Measurements from ENCODE around the gene EVC. TPM values are rescaled to one million over a fixed set of nuclear protein-coding genes. Genes with fewer than 3 reads are reported as not detected.
A peak's percentile ranks its signal among the peaks of the same experiment; 100 is the strongest.
"Not testable (repeated sequence)": the region's sequence is repeated elsewhere in the genome, so short reads cannot be mapped to it uniquely, and the experiment has no call there.

EVC gene
- total RNA-seq, 1 donor from 2014 or later, result 126 TPM

DNA sequence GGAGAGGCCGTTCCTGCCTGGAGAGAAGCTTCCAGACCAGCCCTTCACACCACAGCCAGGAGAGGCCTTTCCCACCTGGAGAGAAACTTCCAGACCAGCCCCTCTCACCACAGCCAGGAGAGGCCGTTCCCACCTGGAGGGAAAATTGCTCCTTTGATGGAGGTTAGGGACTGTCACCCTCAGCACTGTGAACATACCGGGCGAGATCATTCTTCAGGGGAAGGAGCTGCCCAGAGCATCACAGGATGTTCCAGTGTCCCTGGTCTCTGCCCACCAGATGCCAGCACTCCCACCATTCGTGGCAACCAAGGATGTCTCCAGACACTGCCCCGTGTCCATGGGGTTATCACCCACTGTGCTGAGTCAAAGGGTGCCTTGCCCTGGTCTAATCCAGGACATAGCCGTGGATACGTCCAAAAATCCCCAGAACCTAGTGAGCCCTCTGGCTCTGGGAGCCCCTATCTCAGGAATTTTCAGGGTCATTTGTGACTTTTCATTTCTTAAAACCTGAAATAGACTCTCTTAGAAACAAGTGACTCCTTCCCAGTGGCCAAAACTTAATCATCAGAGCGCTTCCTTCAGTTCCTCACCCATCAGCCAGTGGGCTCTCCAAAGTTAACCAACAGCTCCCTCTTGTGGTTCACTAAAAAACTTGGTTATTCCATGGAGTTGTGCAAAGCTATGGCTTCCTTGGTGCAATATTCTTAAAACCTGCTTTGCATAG is 101.7 kb downstream of the EVC start:
- DNase-seq (ENCODE audit: low read depth), result peak; percentile 68

DNA sequence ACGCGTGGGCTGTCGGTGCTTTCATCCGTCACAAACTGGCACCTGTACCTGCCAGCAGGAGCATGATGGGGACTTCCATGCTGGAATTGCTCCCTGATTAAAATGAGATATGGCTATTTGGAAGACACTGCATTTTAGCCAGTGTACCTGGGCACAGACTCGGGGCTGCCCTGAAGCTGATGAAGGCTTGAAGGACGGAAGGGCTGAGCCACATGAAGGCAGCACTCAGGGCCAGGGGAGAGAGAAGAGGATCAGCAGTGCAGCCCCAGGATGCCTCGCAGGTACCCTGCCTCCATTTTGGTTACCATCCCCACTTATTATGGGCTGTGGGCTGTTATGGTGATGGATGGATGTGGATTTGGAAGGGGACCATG is 102.9 kb downstream of the EVC start:
- DNase-seq (ENCODE audit: low read depth), result no peak

DNA sequence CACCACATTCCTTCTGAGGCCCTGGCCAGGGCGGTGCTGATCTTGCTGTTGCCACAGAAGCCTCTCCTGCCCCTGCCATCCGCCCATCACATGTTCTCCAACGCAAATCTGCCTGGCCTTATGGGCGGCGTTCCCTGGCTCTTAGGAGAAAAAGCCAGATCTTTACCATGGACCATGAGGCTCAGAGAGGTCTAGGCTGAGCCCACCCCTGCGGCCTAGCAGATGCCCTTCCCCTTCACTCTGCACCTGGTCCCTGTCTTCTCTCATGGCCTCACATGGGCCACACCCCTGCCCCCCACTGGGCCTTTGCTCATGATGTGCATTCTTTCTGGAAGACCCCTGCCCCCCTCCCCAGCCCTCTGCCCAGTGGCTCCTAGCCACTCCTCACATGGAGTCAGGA is 103.4 kb downstream of the EVC start:
- DNase-seq (ENCODE audit: low read depth), result no peak

DNA sequence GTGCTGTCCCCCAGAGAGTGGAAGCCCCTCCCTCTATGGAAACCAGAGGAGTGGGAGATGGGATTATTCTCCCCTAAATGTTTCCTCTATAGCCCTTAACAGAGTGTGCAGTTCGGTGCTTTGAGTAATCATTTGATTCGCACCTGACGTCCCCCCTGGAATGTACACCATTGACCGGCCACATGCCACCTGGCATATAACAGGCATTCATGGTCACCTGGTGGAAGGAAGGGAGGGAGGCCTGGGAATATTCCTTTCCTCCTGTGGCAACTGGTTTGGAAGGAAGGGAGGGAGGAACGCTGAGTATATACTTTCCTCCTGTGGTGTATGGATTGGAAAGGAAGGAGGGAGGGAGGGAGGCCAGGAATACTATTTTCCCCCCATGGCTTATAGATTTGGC is 104.6 kb downstream of the EVC start:
- DNase-seq (ENCODE audit: low read depth), result no peak

DNA sequence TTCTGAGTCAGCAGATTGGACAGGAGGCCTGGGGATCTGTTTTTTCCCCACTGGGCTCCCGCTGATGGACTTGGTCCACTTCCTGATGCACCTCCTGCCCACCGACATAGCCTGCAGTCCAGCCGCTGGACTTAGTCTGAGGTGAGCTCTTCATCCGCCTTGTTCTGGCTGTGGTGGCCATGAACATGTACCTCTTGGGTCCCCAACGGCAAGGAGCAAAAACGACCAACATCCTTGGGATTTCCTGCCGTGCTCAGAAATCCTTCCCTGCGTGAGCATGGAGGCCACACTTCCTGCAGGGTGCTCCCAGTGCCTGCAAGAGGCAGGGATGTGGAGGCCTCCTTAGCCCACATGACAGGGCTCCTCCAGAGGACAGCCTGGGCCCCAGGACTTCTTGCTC is 105.1 kb downstream of the EVC start:
- DNase-seq (ENCODE audit: low read depth), result no peak

- no peak for DNase-seq (ENCODE audit: low read depth)
Observed at GRCh38 chr4:5816851-5817375, 105.9 kb downstream of the EVC start.

- no peak for DNase-seq (ENCODE audit: low read depth)
Observed at GRCh38 chr4:5821665-5822358, 110.8 kb downstream of the EVC start.

- no peak for DNase-seq (ENCODE audit: low read depth)
Observed at GRCh38 chr4:5822619-5823018, 111.6 kb downstream of the EVC start.

DNA sequence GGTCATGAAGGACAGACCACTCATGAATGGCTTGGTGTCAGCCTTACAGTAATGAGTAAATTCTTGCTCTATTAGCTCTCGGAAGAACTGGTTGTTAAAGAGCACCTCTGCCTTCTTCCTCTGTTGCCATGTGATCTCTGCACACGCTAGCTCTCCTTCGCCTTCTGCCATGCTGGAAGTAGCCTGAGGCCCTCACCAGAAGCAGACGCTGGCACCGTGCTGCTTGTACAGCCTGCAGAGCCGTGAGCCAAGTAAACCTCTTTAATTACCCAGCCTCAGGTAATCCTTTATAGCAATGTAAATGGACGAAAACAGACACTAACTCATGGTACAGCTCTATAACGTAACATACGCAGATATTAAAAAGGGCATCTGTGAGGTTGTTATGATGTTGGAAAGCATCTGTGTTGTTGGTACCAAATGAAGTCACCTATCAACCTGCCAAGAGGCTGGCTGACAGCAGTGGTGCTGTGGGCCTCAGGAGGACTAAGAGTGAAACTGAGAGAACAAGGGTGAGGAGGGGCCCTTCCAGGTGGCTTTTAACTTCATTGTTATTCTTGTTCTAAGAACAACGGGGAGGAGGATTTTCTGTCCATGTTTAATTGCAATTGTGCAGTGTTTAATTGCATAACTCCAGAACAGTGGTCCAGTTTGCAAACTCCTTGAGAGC is 112.7 kb downstream of the EVC start:
- no peak for DNase-seq (ENCODE audit: low read depth)

GRCh38 chr4:5824227-5824626 is 113.2 kb downstream of the EVC start:
- no peak for DNase-seq (ENCODE audit: low read depth)

- peak; percentile 34 for DNase-seq (ENCODE audit: low read depth)
Observed at GRCh38 chr4:5824635-5825034, 113.6 kb downstream of the EVC start.

GRCh38 chr4:5825321-5826041 is 114.5 kb downstream of the EVC start:
- DNase-seq (ENCODE audit: low read depth), result no peak

- no peak for DNase-seq (ENCODE audit: low read depth)
Observed at GRCh38 chr4:5826437-5827107, 115.6 kb downstream of the EVC start.

GRCh38 chr4:5827108-5828004 is 116.4 kb downstream of the EVC start:
- no peak for DNase-seq (ENCODE audit: low read depth)

GRCh38 chr4:5828005-5828391 is 117.0 kb downstream of the EVC start:
- no peak for DNase-seq (ENCODE audit: low read depth)

DNA sequence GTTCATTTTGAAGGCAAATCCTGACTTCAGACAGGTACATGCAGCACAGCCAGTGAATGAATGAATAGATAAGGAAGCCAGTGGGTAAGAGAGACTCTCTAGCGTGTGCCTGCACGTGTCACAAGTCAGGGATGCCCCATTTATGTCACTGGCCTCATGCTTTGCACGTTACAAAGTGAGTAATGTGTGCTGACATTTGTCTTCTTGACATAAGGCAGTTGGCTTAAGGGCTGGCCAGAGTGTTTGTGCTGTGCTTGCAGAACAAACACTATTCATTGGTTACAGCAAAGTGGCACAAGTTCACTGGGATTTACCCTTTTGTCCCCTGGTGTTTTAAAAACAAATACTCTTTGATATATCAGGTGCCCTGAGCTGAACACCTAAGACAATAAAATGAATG is 125.9 kb downstream of the EVC start:
- DNase-seq (ENCODE audit: low read depth), result no peak

- DNase-seq (ENCODE audit: low read depth), result not testable (repeated sequence)
Observed at GRCh38 chr4:5837483-5837882, 126.5 kb downstream of the EVC start.

DNA sequence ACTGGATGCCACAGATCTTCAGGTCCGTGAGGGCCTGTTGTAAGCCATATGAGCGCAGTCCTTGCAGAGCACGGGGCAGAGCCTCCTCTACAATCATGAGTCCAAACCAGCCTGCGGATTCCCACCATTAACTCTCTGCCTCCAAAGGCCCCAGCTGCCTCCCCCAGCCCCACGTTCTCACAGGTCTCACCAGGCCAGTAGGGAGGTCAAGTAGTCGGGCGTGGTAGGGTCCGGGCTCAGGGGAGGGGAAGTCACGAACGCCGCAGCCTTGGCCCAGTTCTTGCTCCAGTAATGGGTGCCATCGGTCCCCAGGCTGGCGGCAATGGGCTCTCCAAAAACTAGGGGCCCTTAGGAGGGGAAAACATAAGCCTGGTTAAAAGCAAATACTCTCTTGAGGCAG is 128.3 kb downstream of the EVC start:
- no peak for DNase-seq (ENCODE audit: low read depth)

DNA sequence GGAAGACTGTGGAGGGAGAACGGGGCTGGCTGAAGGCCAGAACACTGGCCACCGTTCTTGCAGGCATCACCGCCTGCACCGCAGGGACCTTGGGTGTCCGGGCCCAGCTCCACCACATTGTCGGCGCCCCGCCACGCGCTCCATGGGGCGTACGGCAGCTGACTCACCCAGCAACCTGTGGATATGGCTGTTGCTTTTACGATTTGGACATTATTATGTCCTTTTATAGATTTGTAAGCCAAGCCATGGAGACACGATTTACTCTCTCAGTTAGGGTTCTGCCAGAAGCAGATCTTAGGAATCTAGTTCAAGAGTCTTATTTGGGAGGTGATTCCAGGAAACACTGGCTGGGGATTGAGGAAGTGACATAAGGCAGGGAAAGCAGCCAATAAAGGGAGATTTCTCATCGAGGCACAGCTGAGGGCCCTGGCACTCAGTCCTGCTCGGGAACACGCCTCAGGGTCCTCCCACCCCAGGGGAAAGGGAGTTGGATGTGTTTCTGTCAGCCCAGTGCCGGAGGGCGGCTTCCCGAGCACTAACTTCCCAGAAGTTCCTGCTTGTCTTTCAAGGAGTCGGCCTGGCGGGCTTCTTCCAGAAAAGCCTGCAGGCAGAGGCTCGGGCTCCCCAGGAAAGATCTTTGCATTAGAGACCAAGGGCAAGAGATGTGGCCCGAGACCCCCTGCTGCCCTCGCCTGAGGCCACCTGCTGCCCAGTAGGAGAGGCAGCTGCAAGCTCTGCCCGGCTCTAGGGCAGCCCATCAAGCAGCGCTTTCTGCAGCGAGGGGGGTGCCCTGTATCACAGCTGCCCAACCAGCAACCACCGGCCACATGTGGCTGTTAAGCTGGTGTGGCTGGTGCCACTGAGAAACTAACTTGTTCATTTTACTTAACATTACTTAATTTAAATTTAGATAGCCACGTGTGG is 129.0 kb downstream of the EVC start:
- no peak for DNase-seq (ENCODE audit: low read depth)

All from renal cortical epithelial cell (primary cell).